ENCODE results near the gene DHRS2.
"Not testable (repeated sequence)": the region's sequence is repeated elsewhere in the genome, so short reads cannot be mapped to it uniquely, and the experiment has no call there.

The DHRS2 gene

DNA sequence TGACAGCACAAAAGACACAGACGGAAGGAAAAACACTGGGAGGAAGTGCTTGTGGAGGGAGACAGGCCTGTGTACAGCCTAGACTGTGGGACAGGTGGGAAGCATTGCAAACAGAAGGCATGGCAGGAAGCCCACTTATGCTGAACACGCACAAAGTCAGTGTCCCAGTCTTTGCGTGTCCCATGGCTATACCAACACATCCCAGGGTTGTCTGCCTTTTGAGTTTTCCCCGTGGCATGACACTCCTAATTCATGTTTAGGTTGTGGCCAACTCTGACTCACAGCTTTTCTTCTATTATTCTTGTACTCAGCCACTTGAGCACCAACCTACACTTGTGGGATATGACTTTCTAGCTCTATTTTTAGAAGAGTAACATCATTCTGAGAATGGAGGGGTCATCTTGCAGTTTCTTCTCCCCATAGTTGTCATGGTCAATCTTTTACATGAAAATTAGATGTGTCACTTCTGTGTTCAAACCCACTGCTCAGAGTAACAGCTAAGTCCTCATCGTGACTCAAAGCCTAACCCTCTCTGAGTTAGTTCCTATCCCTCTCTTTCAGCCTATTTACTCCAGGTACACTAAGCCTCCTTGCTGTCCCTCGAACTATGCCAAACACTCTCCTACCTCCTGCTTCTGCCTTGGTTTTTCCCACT lies 30.1 kb upstream of the DHRS2 start:
- no peak for TF ChIP-seq POLR2A (IDR thresholded peaks at IDR 0.05; ENCODE audit: low read depth, low read length)
- DNase-seq (ENCODE audit: insufficient read length, low spot score) = no peak
- no peak for FAIRE-seq

DNA sequence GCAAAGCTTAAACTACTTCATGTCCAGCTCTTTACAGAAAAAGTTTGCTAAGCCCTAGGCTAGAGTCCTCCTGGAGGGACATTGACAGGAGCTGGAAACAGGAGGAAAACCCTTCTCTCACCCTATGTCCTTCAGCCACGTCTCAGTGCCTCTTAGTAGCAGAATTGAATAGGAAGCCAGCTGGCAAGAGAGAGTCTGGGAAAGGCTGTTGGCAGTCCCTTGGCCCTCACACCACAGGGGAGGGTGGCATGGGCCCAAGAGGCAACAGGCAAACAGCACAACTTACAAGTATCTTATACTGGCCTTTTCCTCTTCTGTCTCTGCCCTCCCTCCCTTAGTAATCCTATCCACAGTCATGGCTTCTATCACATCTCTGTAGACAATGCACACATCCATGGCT lies 27.7 kb upstream of the DHRS2 start:
- DNase-seq (ENCODE audit: insufficient read length, low spot score) (no peak), FAIRE-seq (no peak)
- TF ChIP-seq POLR2A (IDR thresholded peaks at IDR 0.05; ENCODE audit: low read depth, low read length) = no peak

DNA sequence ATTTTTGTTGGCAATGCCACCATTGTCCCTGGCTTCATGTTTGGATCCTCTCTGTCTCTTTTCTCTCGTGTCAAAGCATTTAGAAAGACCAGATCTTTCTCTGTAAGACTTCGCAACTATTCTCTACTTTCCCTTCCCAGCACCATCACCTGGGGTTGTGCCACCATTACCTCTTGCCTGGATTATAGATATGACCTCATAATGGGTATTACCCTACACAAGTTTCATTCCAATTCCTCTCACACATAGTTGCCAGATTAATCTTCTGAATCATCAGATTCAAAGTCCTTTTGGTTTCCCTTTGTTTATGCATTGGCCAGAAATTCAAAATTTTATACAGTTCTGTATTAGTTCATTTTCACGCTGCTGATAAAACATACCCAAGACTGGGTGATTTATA lies 27.2 kb upstream of the DHRS2 start:
- no peak for DNase-seq (ENCODE audit: insufficient read length, low spot score)

DNA sequence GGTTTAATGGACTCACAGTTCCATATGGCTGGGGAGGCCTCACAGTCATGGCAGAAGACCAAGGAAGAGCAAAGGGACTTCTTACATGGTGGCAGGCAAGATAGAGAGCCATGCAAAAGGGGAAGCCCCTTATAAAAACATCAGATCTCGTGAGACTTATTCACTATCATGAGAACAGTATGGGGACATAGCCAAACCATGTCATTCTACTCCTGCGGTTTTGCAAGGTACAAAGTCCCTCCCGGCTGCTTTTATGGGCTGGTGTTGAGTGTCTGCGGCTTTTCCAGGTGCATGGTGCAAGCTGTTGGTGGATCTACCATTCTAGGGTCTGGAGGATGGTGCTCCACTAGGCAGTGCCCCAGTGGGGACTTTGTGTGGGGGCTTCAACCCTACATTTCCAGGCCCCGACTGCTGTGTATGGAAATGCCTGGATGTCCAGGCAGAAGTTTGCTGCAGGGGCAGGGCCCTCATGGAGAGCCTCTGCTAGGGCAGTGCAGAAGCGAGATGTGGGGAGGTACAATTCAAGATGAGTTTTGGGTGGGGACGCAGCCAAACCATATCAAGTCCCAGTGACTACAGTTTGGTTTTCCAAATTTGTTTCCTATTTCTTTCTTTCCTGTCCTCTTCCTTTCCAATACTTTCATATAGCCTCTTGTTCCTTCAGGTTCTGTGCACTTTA lies 26.6 kb upstream of the DHRS2 start:
- not testable (repeated sequence) for DNase-seq (ENCODE audit: insufficient read length, low spot score); FAIRE-seq

More for the DNA sequence above, 27.2 kb upstream of the DHRS2 start:
- FAIRE-seq = no peak
- no peak for TF ChIP-seq POLR2A (IDR thresholded peaks at IDR 0.05; ENCODE audit: low read depth, low read length)

DNA sequence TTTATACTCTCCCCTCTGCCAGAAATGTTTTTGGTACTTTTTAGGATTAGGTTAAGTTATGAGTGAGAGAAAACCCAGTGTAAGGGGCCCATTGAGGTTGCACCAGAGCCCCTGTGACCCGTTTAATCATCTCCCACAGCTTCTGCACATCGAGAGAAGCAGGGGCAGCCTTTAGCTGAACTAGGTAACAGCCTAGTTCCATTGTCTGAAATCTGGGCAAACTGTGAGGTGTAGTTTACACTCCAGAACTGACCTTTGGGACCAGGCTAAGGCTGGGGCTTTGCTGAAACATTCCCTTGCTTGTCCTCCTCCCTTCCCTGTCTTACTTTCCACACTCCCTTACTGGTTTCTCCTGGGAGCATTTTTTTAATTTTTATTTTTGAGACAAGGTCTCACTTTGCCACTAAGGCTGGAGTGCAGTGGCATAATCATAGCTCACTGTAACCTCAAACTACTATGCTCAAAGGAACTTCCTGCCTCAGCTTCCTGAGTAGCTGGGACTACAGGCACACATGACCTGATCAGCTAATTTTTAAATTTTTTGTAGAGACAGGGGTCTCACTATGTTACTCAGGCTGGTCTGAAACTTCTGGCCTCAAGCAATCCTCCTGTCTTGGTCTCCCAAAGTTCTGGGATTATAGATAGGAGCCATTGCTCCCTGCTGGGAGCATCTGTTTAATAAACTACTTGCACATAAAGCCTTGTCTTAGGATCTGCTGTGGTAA lies 25.9 kb upstream of the DHRS2 start:
- no peak for FAIRE-seq
- TF ChIP-seq POLR2A (IDR thresholded peaks at IDR 0.05; ENCODE audit: low read depth, low read length) = no peak
- no peak for DNase-seq (ENCODE audit: insufficient read length, low spot score)

DNA sequence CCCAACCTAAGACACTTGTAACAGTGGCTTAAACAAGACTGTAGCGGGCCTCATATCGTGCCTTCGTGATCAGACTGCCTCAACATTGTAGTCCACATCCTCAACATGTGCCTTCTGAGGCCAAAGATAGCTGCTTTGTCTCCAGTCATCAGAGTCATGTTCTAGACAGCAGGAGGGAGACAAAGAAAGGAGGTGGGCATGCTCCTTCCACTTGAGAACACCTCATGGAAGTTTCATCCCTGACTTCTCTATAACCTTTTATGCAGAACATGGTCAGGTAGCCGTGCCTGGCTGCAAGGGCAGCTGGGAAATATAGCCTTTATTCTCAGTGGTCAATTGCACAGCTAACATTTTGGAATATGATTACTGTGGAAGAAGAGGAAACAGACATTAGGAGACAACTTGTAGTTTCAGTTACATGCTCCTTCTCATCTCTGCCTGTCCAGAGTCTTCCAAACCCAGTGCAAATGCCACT lies 25.3 kb upstream of the DHRS2 start:
- FAIRE-seq = no peak
- TF ChIP-seq POLR2A (IDR thresholded peaks at IDR 0.05; ENCODE audit: low read depth, low read length) = no peak
- no peak for DNase-seq (ENCODE audit: insufficient read length, low spot score)

DNA sequence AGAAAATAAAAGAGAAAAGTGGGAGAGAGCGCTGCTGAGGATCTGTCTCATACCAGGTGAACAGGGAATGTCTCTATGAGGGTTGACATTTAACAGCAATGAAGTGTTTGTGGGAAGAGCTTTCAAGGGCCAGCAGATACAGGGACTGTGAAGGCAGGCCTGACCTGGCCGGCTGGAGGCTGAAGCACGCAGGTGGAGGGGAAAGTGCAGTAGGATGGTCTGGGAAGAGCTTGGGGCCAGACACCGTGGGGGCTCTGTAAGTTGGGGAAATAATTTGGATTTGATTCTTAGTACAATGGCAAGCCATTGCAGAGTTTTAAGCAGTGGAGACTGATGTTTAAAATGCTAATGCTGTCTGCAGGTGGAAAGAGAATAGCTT lies 23.8 kb upstream of the DHRS2 start:
- no peak for TF ChIP-seq POLR2A (IDR thresholded peaks at IDR 0.05; ENCODE audit: low read depth, low read length)
- no peak for FAIRE-seq
- DNase-seq (ENCODE audit: insufficient read length, low spot score) = no peak

DNA sequence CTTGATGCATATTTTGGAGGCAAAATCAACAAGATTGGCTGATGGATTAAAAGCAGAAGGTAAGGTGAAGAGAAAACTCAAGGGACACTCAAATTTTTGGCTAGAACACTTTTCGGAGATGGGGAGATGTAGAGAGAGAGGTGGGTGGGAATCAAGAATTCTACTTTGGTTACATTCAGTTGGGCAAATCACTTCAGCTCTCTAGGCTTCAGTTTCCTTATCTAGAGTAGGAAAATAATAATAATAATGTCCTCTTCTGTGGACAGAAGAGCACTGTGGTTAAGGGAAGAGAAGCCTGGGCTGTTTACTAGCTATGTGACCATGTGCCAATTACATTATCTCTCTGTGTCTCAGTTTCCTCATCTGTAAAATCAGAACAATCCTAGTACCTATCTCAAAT lies 23.4 kb upstream of the DHRS2 start:
- FAIRE-seq (no peak), DNase-seq (ENCODE audit: insufficient read length, low spot score) (no peak)
- no peak for TF ChIP-seq POLR2A (IDR thresholded peaks at IDR 0.05; ENCODE audit: low read depth, low read length)

DNA sequence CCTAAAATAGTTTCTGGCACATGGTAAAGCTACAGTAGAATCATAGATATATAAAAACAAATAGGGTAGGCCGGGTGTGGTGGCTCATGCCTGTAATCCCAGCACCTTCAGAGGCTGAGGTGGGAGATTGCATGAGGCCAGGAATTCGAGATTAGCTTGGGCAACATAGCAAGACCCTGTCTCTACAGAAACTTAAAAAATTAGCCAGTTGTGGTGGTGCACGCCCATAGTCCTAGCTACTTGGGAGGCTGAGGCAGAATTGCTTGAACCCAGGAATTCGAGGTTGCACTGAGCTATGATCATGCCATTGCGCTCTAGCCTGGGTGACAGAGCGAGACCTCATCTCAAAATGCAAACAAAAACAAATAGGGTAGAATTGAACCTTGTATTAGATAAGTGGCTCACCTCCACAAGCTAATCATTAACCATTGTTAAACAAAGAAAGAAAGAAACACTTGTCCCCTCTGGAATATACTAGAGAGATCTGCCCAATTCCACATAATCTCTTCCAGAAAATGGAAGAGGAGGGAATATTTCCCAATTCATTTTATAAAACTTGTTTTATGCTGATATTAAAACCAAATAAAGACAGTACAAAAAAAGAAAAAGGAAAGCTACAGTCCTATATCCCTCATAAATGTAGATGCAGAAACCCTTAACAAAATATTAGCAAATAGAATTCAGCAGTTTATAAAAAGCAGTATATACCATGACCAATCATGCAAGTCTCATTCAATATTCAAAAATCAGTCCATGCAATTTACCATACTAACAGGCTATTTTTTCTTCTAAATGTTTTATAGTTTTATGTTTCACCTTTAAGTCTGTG lies 22.7 kb upstream of the DHRS2 start:
- TF ChIP-seq POLR2A (IDR thresholded peaks at IDR 0.05; ENCODE audit: low read depth, low read length) = no peak
- DNase-seq (ENCODE audit: insufficient read length, low spot score) (no peak), FAIRE-seq (no peak)

DNA sequence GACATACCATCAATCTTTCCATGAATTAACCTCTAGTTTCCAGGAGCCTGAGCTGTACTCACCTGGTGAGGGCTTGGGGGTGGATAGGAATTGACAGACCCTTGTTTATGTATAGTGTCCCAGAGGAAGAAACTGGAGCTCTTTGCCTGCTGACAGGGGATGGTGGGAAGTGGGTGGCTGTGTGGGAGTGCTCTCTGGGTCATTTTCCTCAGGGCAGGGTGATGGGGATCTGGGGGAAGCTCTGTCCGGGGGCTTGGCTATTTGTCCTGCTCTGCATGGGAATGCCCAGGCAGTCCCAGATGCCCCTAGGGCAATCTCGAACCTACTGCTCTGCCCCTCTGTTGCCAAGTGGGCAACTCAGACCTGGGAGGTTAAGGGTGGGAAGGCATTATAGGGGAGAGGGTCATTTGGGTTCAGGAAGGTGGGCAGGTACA lies 21.8 kb upstream of the DHRS2 start:
- no peak for DNase-seq (ENCODE audit: insufficient read length, low spot score)
- no peak for TF ChIP-seq POLR2A (IDR thresholded peaks at IDR 0.05; ENCODE audit: low read depth, low read length)
- no peak for FAIRE-seq

DNA sequence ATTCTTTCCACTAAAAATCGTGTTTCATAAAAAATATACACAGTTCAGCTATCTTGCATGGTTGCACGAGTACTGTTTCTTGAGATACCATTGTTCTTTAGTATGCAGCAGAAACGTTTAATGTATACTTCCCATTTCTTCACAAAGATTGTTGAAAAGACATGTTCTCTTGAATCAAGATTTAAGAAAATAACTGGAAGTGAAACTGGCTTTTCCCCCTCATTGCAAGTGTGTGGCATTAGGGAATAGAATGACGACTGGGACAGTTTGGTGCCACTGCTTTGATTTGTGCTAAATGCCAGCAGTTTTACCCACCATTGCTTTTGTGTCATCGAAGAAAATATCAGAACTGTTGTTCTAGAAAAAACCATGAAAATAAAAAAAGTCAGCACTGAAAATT lies 20.3 kb upstream of the DHRS2 start:
- DNase-seq (ENCODE audit: insufficient read length, low spot score) (no peak), FAIRE-seq (no peak)
- no peak for TF ChIP-seq POLR2A (IDR thresholded peaks at IDR 0.05; ENCODE audit: low read depth, low read length)

DNA sequence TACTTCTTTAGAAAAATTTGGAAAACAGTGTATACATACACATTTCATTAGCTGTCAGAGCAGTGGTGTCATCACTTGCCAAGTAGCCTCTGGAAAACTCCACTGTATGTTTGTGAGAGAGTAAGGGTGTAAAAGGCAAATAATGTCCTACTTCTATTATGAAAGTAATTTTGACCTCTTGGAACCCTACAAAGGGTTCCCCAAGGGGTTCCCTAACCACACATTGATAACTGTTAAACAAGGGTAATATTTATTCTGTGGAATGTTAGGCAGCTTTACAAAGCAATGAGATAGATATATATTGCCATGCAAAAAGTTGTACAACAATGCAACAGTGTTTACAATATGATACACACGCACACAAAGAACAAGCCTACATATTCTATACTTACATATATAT lies 18.6 kb upstream of the DHRS2 start:
- no peak for TF ChIP-seq POLR2A (IDR thresholded peaks at IDR 0.05; ENCODE audit: low read depth, low read length)
- FAIRE-seq (no peak), DNase-seq (ENCODE audit: insufficient read length, low spot score) (no peak)

DNA sequence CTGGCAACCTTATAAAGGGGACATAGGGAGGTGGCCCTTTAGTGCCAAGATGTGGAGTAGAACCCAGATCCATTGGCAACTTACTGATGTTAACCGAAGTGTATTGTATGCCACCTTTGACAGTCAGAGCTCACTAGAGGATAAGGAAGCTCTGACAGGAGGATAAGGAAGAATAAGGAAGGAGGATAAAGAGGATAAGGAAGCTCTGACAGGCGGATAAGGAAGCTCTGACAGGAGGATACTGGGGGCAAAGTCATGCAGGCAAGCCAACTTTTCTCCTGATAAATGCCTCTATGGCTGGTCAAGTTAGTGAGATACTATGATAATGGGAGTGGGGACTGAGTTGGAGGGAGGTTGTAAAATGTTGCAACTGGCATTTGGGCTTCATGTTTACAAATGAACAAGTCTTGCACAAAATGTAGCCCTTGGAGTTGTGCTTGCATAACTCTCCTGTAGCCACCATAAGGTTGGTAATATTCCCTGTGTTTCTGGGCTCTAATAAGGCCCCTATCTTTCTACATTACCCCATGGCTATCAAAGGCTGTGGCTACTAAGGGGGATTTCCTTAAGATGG lies 17.7 kb upstream of the DHRS2 start:
- no peak for TF ChIP-seq POLR2A (IDR thresholded peaks at IDR 0.05; ENCODE audit: low read depth, low read length)
- DNase-seq (ENCODE audit: insufficient read length, low spot score) (no peak), FAIRE-seq (no peak)
